ENCODE data around the gene SKIC8.

The SKIC8 gene

GRCh38 chr15:78322243-78322642 lies 22.8 kb upstream of the SKIC8 start:
- H3K4me3 ChIP-seq (ENCODE audit: low read depth, low read length) = no peak overlapping the region

GRCh38 chr15:78321786-78322185 lies 22.4 kb upstream of the SKIC8 start:
- no peak overlapping the region for H3K4me3 ChIP-seq (ENCODE audit: low read depth, low read length)

GRCh38 chr15:78321041-78321570 lies 21.7 kb upstream of the SKIC8 start:
- H3K4me3 ChIP-seq (ENCODE audit: low read depth, low read length) = no peak overlapping the region

GRCh38 chr15:78320183-78320582 lies 20.8 kb upstream of the SKIC8 start:
- H3K4me3 ChIP-seq (ENCODE audit: low read depth, low read length) = no peak overlapping the region

GRCh38 chr15:78319588-78319987 lies 20.2 kb upstream of the SKIC8 start:
- no peak overlapping the region for H3K4me3 ChIP-seq (ENCODE audit: low read depth, low read length)

- H3K4me3 ChIP-seq (ENCODE audit: low read depth, low read length) = no peak overlapping the region
Observed at GRCh38 chr15:78317145-78317836, 17.9 kb upstream of the SKIC8 start.

GRCh38 chr15:78316283-78317083 lies 17.1 kb upstream of the SKIC8 start:
- no peak overlapping the region for H3K4me3 ChIP-seq (ENCODE audit: low read depth, low read length)

- H3K4me3 ChIP-seq (ENCODE audit: low read depth, low read length) = no peak overlapping the region
Observed at GRCh38 chr15:78315686-78316282, 16.4 kb upstream of the SKIC8 start.

- no peak overlapping the region for H3K4me3 ChIP-seq (ENCODE audit: low read depth, low read length)
Observed at GRCh38 chr15:78314181-78314581, 14.8 kb upstream of the SKIC8 start.

- H3K4me3 ChIP-seq (ENCODE audit: low read depth, low read length) = no peak overlapping the region
Observed at GRCh38 chr15:78313383-78313782, 14.0 kb upstream of the SKIC8 start.

- H3K4me3 ChIP-seq (ENCODE audit: low read depth, low read length) = no peak overlapping the region
Observed at GRCh38 chr15:78312957-78313356, 13.5 kb upstream of the SKIC8 start.

- no peak overlapping the region for H3K4me3 ChIP-seq (ENCODE audit: low read depth, low read length)
Observed at GRCh38 chr15:78312536-78312935, 13.1 kb upstream of the SKIC8 start.

GRCh38 chr15:78311292-78311691 lies 11.9 kb upstream of the SKIC8 start:
- H3K4me3 ChIP-seq (ENCODE audit: low read depth, low read length) = no peak overlapping the region

GRCh38 chr15:78308422-78309032 lies 9.1 kb upstream of the SKIC8 start:
- no peak overlapping the region for H3K4me3 ChIP-seq (ENCODE audit: low read depth, low read length)

GRCh38 chr15:78307976-78308375 lies 8.6 kb upstream of the SKIC8 start:
- H3K4me3 ChIP-seq (ENCODE audit: low read depth, low read length) = no peak overlapping the region

GRCh38 chr15:78306176-78306774 lies 6.9 kb upstream of the SKIC8 start:
- no peak overlapping the region for H3K4me3 ChIP-seq (ENCODE audit: low read depth, low read length)

GRCh38 chr15:78304216-78305066 lies 5.0 kb upstream of the SKIC8 start:
- H3K4me3 ChIP-seq (ENCODE audit: low read depth, low read length) = no peak overlapping the region

- H3K4me3 ChIP-seq (ENCODE audit: low read depth, low read length) = no peak overlapping the region
Observed at GRCh38 chr15:78302579-78303312, 3.3 kb upstream of the SKIC8 start.

- no peak overlapping the region for H3K4me3 ChIP-seq (ENCODE audit: low read depth, low read length)
Observed at GRCh38 chr15:78301828-78302227, 2.4 kb upstream of the SKIC8 start.

Measured in iPS-11a (cell line).